T-helper 1 cell treated with Interleukin-12 subunit alpha and Interleukin-12 subunit beta and Interleukin-4 antibody, amounts not matched to agents 30 ng/mL and 1 ng/mL, for 36 hours (primary cell): ENCODE results near the gene RSRC2. TPM values are rescaled to one million over a fixed set of nuclear protein-coding genes. Genes with fewer than 3 reads are reported as not detected.

Experiments used
- total RNA-seq: library from RNA; stranded (reverse); gene quantifications from 2 replicates; pipeline ENCODE4 v1.2.3, GENCODE V29; 2022

The RSRC2 gene
- total RNA-seq, 1 donor from 2014 or later = 98.4 TPM

Other genes starting within 250 kb of the RSRC2 start
- 91.3 and 94.0 TPM in 2 replicates for gene CLIP1, start 104.3 kb downstream of the RSRC2 start, total RNA-seq
- 41.0 and 45.6 TPM in 2 replicates for gene ZCCHC8, start 26.0 kb downstream of the RSRC2 start, total RNA-seq
- 99.7 and 101 TPM in 2 replicates for gene KNTC1, start 313 bp upstream of the RSRC2 start, total RNA-seq
- 0.27 and 0.29 TPM in 2 replicates for gene HCAR2, start 176.4 kb upstream of the RSRC2 start, total RNA-seq
- gene HCAR3, start 189.9 kb upstream of the RSRC2 start, total RNA-seq = 0.15 and 0.27 TPM in 2 replicates
- 2.0 and 2.4 TPM in 2 replicates for gene HCAR1, start 203.9 kb upstream of the RSRC2 start, total RNA-seq
- 64.6 and 69.6 TPM in 2 replicates for gene DENR, start 225.9 kb upstream of the RSRC2 start, total RNA-seq
- 0.32 and 0.46 TPM in 2 replicates for gene CCDC62, start 247.6 kb upstream of the RSRC2 start, total RNA-seq